Tibial artery (tissue), 4 donors: ENCODE results near the gene ZNF273.

Experiments
- DNase-seq, 2 donors: peaks; one replicate each; pipeline ENCODE4 v3.0.0-alpha.2; 2019
- H3K27ac ChIP-seq, 2 donors: fragments of 200-600 bp; sonication (generic) in 1 of 2; 1 replicate in 1 of 2; 2 replicates in 1 of 2; pipeline ENCODE4 v1.5.1; 2018 to 2019; ENCODE audit warnings: mild to moderate bottlenecking in 1 of 2
- H3K27me3 ChIP-seq, 2 donors: fragments of 200-600 bp; sonication (generic) in 1 of 2; one replicate each; pipeline versions ENCODE4 v1.5.1 to v1.6.0; 2016 to 2019
- H3K36me3 ChIP-seq, 3 donors: fragments of 200-600 bp; sonication (generic) in 2 of 3; one replicate each; pipeline ENCODE4 v1.5.1; 2016 to 2019; ENCODE audit warnings: mild to moderate bottlenecking in 2 of 3
- H3K4me1 ChIP-seq, 4 donors: fragments of 200-600 bp; sonication (generic) in 2 of 4; 1 replicate in 3 of 4; 2 replicates in 1 of 4; pipeline ENCODE4 v1.5.1; 2016 to 2019
- H3K4me3 ChIP-seq, 2 donors: fragments of 200-600 bp; sonication (generic) in 1 of 2; 1 replicate in 1 of 2; 2 replicates in 1 of 2; pipeline ENCODE4 v1.5.1; 2018 to 2019; ENCODE audit warnings: mild to moderate bottlenecking in 2 of 2
- H3K9me3 ChIP-seq, 3 donors: fragments of 200-600 bp; sonication (generic) in 1 of 3; one replicate each; pipeline ENCODE4 v1.5.1; 2016 to 2019
- intact Hi-C: fragments of 100-400 bp; cut with DNase I; formaldehyde crosslinking; loops from one replicate; pipeline ENCODE4 v1.15.0; 2023; ENCODE audit warnings: low total_unique reads
- TF ChIP-seq, protein P1 (sequence below), 2 experiments: fragments of 200-600 bp in 1 of 2; fragments of 450-650 bp in 1 of 2; IDR thresholded peaks; one replicate each; pipeline ENCODE4 v1.5.1; 2017 to 2019; ENCODE audit warnings: antibody characterized with exemption in 2 of 2, mild to moderate bottlenecking in 1 of 2, moderate library complexity in 1 of 2

ZNF273 gene

DNA sequence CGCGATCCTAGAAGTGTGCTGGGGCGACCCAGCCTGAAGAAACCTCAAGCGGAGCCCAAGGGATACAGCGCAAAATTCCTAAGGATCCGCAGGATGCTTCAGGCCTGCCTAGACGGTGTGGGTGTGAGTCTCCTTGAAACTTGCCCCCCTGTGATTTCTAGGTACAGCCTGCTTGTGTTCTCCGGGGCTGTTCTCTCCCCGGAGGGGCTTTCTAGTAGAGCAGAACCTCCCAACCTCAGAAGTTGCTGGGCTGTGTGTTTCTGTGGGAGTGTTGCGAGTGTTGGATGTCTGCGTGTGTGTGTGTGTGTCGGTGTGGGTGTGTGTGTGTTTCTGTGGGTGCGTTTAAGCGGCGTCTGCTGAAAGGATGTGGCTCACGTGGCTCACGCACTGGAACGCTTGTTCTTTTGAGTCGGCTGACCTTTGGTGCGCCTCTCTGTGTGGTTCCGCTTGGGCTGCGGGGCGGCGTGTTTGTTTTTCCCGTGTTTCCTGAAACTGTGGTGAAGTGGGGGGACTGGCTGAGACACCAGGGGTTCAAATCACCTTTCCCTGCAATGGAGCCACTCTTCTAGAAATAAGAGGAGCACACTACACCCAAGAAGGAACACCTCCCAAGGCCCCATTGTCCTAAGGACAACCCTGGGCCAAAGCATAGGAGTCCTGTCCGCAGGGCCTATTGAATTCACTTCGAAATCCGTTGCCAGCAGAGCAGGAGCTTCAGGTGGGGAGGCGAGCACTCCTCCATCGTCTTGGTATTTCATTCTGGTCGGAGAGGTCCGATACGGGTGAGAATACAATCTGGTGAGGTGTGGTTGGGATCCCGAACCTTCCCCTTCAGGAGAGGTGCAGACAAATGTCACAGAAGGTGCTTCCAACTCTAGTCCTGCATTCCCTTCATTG is 25.1 kb upstream of the ZNF273 start:
- no peak overlapping the region for H3K27ac ChIP-seq
- peaks cover 0 to 19% (median 7%) of the 10 kb centered on the region in 4 donors for H3K4me1 ChIP-seq
- H3K4me3 ChIP-seq, result peak overlapping the region; percentile 20 to 40
- TF ChIP-seq, protein P1, sequence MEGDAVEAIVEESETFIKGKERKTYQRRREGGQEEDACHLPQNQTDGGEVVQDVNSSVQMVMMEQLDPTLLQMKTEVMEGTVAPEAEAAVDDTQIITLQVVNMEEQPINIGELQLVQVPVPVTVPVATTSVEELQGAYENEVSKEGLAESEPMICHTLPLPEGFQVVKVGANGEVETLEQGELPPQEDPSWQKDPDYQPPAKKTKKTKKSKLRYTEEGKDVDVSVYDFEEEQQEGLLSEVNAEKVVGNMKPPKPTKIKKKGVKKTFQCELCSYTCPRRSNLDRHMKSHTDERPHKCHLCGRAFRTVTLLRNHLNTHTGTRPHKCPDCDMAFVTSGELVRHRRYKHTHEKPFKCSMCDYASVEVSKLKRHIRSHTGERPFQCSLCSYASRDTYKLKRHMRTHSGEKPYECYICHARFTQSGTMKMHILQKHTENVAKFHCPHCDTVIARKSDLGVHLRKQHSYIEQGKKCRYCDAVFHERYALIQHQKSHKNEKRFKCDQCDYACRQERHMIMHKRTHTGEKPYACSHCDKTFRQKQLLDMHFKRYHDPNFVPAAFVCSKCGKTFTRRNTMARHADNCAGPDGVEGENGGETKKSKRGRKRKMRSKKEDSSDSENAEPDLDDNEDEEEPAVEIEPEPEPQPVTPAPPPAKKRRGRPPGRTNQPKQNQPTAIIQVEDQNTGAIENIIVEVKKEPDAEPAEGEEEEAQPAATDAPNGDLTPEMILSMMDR (IDR thresholded peaks at IDR 0.05), result no peak
- H3K27me3 ChIP-seq, result peaks cover 0 to 7% of the 10 kb centered on the region in 2 donors
- no peaks in the 10 kb centered on the region for H3K9me3 ChIP-seq
- peak in 1 of 2 donors; percentile 39 for DNase-seq
- intact Hi-C loops, result no loop called here
- H3K36me3 ChIP-seq, result no peaks in the 10 kb centered on the region

DNA sequence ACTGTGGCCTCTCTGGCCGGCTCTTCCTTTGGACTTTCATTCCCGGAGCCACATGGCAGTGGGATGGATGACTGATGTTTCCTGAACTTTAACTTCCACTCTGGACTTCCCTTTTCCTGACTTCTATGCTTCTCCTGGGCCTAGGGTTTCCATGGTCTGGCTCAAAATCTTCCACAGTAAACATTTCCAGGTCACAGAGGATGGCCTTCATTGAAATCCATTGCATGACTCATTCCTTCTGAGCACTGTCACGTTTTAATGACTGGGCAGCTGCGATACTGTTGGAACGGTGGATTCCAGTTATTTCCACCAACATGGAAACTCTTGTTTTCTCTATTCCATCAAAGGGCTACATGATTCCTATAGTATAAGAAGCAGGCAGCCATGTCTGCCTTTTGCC is 24.4 kb upstream of the ZNF273 start:
- intact Hi-C loops, result no loop called here
- no peaks in the 10 kb centered on the region for H3K36me3 ChIP-seq
- H3K4me1 ChIP-seq, result peaks cover 0 to 19% (median 8%) of the 10 kb centered on the region in 4 donors
- H3K27me3 ChIP-seq, result peaks cover 0 to 7% of the 10 kb centered on the region in 2 donors
- no peak overlapping the region for H3K27ac ChIP-seq
- no peak overlapping the region for H3K4me3 ChIP-seq
- TF ChIP-seq, protein P1 (IDR thresholded peaks at IDR 0.05), result no peak
- no peak for DNase-seq
- no peaks in the 10 kb centered on the region for H3K9me3 ChIP-seq

DNA sequence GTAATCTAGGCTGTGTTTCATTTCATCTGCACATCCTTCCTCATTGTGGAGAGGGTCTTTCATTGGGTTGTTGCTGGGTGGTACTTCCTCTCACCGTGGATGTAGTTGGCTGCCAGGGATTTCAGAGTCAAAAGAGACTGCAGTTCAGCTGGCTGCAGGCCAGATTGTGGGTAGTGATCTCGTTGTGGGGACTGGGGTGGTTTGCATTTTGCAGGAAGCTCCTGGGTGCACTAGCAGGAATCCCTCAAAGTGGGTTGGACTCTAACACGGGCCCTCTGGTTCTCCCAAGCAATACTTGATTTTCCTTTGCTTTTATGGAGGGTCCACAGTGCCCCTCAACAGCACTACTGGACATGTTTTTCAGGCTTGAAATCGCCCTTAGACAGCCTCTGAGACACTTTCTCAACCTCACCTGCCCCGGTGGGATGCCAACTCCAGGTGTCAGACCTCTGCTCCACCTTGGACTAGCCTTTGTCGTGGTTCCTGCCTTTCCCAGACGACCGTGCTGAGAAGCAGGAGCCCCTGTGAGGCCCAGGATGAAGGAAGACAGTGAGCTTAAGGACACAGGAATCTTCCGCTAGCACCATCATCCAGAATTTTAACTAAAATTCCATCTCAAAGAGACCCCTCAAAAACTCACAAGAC is 23.9 kb upstream of the ZNF273 start:
- intact Hi-C loops, result no loop called here
- no peak overlapping the region for H3K4me3 ChIP-seq
- DNase-seq, result peak in 1 of 2 donors; percentile 37

DNA sequence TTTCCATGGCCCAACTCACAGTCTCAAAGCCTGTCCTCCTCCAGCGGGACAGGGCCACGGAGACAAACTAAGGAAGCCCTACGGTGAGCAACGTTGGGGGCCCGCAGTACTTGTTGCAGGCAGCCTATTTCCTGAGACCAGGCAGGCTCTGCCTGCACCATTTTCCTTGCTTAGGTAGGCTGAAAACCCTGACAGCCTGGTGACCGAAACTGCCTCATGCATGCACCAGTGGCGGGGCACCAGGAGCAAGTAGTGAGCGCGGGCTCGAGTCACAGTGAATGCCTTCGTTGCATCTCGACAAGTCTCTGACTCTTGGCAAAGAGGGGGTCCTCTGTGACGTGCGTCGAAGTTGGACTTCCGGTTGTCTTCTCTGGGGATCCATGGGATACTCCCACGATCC is 23.3 kb upstream of the ZNF273 start:
- no peak overlapping the region for H3K27ac ChIP-seq
- peak in 1 of 2 donors; percentile 37 for DNase-seq
- no peaks in the 10 kb centered on the region for H3K36me3 ChIP-seq
- H3K27me3 ChIP-seq, result peaks cover 0 to 4% of the 10 kb centered on the region in 2 donors
- H3K4me1 ChIP-seq, result peaks cover 0 to 19% (median 9%) of the 10 kb centered on the region in 4 donors
- no peak overlapping the region for H3K4me3 ChIP-seq
- intact Hi-C loops, result loop anchor here (10.0 kb wide), 1 partner anchor 85 kb away; the partner anchor contains the start of gene ZNF138
- no peaks in the 10 kb centered on the region for H3K9me3 ChIP-seq
- TF ChIP-seq, protein P1 (IDR thresholded peaks at IDR 0.05), result no peak

More for the DNA sequence above, 23.9 kb upstream of the ZNF273 start:
- peaks cover 0 to 19% (median 9%) of the 10 kb centered on the region in 4 donors for H3K4me1 ChIP-seq
- TF ChIP-seq, protein P1 (IDR thresholded peaks at IDR 0.05), result no peak
- no peaks in the 10 kb centered on the region for H3K36me3 ChIP-seq
- H3K9me3 ChIP-seq, result no peaks in the 10 kb centered on the region
- peaks cover 0 to 6% of the 10 kb centered on the region in 2 donors for H3K27me3 ChIP-seq
- H3K27ac ChIP-seq, result no peak overlapping the region

DNA sequence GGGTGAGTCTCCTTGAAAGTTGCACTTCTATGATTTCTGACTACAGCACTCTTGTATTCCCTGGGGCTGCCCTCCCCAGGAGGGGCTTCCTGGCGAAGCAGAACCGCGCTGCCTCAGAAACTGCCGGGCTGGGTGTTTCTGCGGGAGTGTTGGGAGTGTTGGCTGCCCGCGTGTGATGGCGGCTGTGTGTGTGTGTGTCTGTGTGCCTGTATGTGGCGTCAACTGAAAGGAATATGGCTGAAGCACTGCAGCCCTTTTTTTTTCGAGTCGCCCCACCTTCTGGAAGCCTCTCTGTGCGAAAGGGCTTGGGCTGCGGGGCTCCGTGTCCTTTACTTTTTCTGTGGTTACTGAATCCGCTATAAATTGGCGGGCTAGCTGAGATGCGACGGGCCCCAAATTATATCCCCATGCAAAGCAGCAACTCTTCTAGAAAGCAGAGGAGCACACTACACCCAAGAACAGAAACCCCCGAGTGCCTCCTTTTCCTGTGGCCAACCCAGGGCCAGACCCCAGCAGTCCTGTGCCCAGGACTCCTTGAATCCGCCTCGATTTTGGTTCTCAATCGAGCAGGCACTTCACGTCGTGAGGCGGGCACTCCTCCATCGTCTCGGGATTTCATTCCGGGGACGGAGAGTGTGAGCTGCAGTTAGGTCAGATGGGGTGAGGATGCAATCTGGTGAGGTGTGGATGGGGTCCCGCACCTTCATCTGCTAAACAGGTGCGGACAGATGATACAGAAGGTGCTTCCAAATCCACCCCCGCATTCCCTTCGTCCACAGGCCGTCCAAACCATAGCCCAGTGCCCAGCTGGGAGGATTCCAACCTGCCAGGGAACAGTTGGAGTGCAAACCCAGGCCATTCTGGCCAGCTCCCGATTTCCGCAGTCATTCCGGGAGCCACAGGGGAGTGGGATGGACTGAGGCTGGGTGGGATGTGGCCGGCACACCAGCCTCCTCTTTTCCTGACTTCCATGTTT is 22.5 kb upstream of the ZNF273 start:
- TF ChIP-seq, protein P1 (IDR thresholded peaks at IDR 0.05), result no peak
- H3K9me3 ChIP-seq, result no peaks in the 10 kb centered on the region
- peaks cover 0 to 19% (median 9%) of the 10 kb centered on the region in 4 donors for H3K4me1 ChIP-seq
- H3K27me3 ChIP-seq, result peaks cover 0 to 4% of the 10 kb centered on the region in 2 donors
- H3K4me3 ChIP-seq, result no peak overlapping the region
- peak in 1 of 2 donors; percentile 54 for DNase-seq
- H3K27ac ChIP-seq, result no peak overlapping the region
- no peaks in the 10 kb centered on the region for H3K36me3 ChIP-seq
- intact Hi-C loops, result loop anchor here (10.0 kb wide), 1 partner anchor 86 kb away; the partner anchor contains the start of gene ZNF138
